GM21737 (cell line): ENCODE results near the gene LRRC74A.

Experiments
- ATAC-seq: cut with Tn5 transposase; IDR thresholded peaks from one replicate; pipeline ENCODE4 v1.9.1; 2021; ENCODE audit warnings: mild to moderate bottlenecking, moderate library complexity; ENCODE audit not compliant: unreplicated experiment

Gene LRRC74A

GRCh38 chr14:76844223-76844622 is 18.0 kb downstream of the LRRC74A start:
- ATAC-seq = no peak

- ATAC-seq = no peak
These were observed 20.3 kb downstream of the LRRC74A start for GRCh38 chr14:76846331-76847047.

GRCh38 chr14:76848879-76849278 is 22.7 kb downstream of the LRRC74A start:
- no peak for ATAC-seq

- no peak for ATAC-seq
These were observed 28.9 kb downstream of the LRRC74A start for GRCh38 chr14:76855066-76855465.

GRCh38 chr14:76856769-76857168 is 30.6 kb downstream of the LRRC74A start:
- no peak for ATAC-seq

GRCh38 chr14:76861574-76862255 is 35.5 kb downstream of the LRRC74A start:
- ATAC-seq = no peak

GRCh38 chr14:76862546-76863282 is 36.5 kb downstream of the LRRC74A start:
- ATAC-seq = no peak

GRCh38 chr14:76863724-76864407 is 37.7 kb downstream of the LRRC74A start:
- ATAC-seq = no peak

GRCh38 chr14:76866456-76866855 is 40.2 kb downstream of the LRRC74A start:
- no peak for ATAC-seq

- no peak for ATAC-seq
These were observed 41.6 kb downstream of the LRRC74A start for GRCh38 chr14:76867516-76868453.

GRCh38 chr14:76868454-76869170 is 42.4 kb downstream of the LRRC74A start:
- no peak for ATAC-seq

GRCh38 chr14:76870166-76870565 is 44.0 kb downstream of the LRRC74A start:
- ATAC-seq = no peak

- ATAC-seq = no peak
These were observed 46.7 kb downstream of the LRRC74A start for GRCh38 chr14:76872796-76873432.

GRCh38 chr14:76874734-76875133 is 48.5 kb downstream of the LRRC74A start:
- no peak for ATAC-seq

- no peak for ATAC-seq
These were observed 49.9 kb downstream of the LRRC74A start for GRCh38 chr14:76876076-76876475.

GRCh38 chr14:76877871-76878270 is 51.7 kb downstream of the LRRC74A start:
- ATAC-seq = no peak

- no peak for ATAC-seq
These were observed 54.2 kb downstream of the LRRC74A start for GRCh38 chr14:76880449-76880848.

- no peak for ATAC-seq
These were observed 55.1 kb downstream of the LRRC74A start for GRCh38 chr14:76881348-76881747.

- ATAC-seq = no peak
These were observed 56.4 kb downstream of the LRRC74A start for GRCh38 chr14:76882651-76883050.
